Stimulated activated effector memory CD8-positive, alpha-beta T cell treated with anti-CD3 and anti-CD28 coated beads, Interleukin-12 subunit alpha, Interleukin-12 subunit beta, amount 100 ng/mL, for 72 hours (primary cell): ENCODE results near the gene ADARB1.

Experiments
- ATAC-seq: fragments of 150-1000 bp; cut with Tn5 transposase; 2 replicates; pipeline ENCODE4 v1.10.0; 2021
- DNase-seq, 2 donors: peaks; one replicate each; pipeline ENCODE4 v3.0.0; 2021 to 2022; ENCODE audit warnings: low spot score in 2 of 2
- H3K27ac Mint-ChIP-seq: one replicate; pipeline ENCODE4 v1.8.0; 2022; ENCODE audit warnings: mild to moderate bottlenecking, mixed read lengths
- H3K36me3 Mint-ChIP-seq: one replicate; pipeline ENCODE4 v1.8.0; 2022; ENCODE audit warnings: mild to moderate bottlenecking, mixed read lengths
- H3K4me1 Mint-ChIP-seq: one replicate; pipeline ENCODE4 v1.8.0; 2022; ENCODE audit warnings: mixed read lengths
- H3K4me3 Mint-ChIP-seq: one replicate; pipeline ENCODE4 v1.8.0; 2022; ENCODE audit warnings: mild to moderate bottlenecking, mixed read lengths
- H3K9me3 Mint-ChIP-seq: one replicate; pipeline ENCODE4 v1.8.0; 2022; ENCODE audit warnings: mixed read lengths

The ADARB1 gene

GRCh38 chr21:45033791-45034555 is 40.4 kb upstream of the ADARB1 start:
- Mint-ChIP-seq H3K9me3 (peaks cover 6% of the 10 kb centered on the region), H3K4me3 (no peak overlapping the region), H3K4me1 (no peaks in the 10 kb centered on the region), H3K27ac (no peak overlapping the region), H3K36me3 (no peaks in the 10 kb centered on the region)
- ATAC-seq (no peak), DNase-seq (no peak)

DNA sequence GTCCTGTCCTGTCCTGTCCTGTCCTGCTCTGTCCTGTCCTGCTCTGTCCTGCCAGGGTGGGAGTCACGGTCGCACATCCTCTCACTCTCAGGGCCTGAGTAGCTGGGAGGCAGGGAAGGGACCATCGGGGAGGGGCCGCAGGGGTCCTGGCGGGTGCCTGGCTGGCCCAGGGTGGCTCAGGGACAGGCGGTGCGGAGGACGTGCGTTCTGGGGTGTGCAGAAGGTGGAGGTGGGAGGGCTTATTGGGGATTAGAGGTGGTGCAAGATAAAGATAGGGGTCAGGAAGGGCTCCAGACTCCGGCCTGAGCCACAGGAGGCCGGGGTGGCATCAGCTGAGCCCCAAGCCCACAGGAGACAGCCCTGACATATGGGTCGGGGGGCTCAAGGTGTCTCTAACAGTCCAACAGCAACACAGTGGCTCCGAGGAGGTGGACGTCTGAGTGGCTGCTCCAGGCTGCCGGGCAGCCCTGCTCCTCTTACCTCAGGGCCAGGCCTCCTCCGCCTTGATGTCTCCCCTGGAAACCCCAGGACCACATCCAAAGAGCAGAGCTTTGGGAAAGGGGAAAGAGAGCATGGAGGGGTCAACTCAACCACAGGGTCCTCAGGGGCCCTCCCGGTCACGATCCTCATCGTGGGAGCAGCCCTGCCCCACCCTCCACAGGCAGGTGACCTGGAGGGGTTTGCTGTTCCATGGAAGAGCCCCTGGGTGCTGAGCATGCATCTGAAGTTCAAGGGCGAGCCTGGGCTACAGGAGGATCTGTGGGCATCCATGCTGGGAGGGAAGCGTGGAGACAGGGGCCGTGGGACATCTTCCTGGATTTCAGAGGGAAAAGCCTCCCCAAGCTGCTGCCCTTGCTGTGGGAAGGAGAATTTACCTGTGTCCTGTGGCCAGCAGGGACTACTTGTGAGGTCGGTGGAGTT is 39.6 kb upstream of the ADARB1 start:
- no peak overlapping the region for H3K27ac Mint-ChIP-seq
- H3K36me3 Mint-ChIP-seq, result no peaks in the 10 kb centered on the region
- no peak for ATAC-seq
- H3K4me3 Mint-ChIP-seq, result no peak overlapping the region
- H3K4me1 Mint-ChIP-seq, result no peaks in the 10 kb centered on the region
- DNase-seq, result no peak
- H3K9me3 Mint-ChIP-seq, result peaks cover 6% of the 10 kb centered on the region

DNA sequence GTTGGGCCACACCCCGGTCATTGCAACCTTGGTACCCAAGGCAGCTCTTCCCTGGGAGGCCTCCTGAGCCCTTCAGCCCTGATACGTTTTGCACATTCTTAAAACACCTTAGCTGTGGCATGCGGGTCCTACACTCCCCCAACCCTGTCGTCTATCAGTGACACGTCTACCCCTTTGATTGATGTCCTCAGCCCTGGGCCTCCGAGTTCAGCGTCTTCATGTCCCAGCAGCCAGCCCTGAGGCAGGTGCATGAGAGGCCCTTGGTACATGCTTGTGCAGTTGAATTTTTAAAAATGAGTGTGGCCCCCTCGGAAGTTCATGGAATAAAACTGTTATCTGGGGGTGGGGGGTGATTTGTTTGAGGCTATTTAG is 38.9 kb upstream of the ADARB1 start:
- Mint-ChIP-seq H3K4me3 (no peak overlapping the region), H3K9me3 (peaks cover 6% of the 10 kb centered on the region), H3K36me3 (no peaks in the 10 kb centered on the region), H3K4me1 (no peaks in the 10 kb centered on the region), H3K27ac (no peak overlapping the region)
- ATAC-seq (no peak), DNase-seq (no peak)

- DNase-seq, result no peak
- H3K36me3 Mint-ChIP-seq, result no peaks in the 10 kb centered on the region
- peaks cover 6% of the 10 kb centered on the region for H3K9me3 Mint-ChIP-seq
- ATAC-seq, result no peak
- H3K4me1 Mint-ChIP-seq, result no peaks in the 10 kb centered on the region
- no peak overlapping the region for H3K4me3 Mint-ChIP-seq
- H3K27ac Mint-ChIP-seq, result no peak overlapping the region
These were observed 37.8 kb upstream of the ADARB1 start for GRCh38 chr21:45036630-45037029.

DNA sequence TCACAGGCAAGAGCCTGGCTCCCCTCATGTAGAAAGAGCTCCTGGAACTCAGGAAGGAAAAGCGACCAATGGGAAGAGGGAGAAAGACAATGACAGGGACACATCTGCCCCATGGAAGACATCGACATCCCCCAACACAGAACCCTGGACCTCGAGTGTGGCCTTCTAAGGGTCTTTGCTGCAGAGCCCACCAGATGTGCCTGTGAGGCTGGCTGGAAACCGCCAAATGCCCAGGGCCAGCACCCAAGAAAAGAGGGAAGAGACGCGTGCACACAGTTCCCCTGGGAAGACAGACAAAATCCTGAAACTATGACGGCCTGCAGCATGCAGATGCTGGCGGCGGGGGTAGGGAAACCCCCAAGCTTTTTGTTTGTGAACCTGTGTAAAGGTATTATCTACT is 36.4 kb upstream of the ADARB1 start:
- H3K27ac Mint-ChIP-seq, result no peak overlapping the region
- no peaks in the 10 kb centered on the region for H3K36me3 Mint-ChIP-seq
- H3K9me3 Mint-ChIP-seq, result peaks cover 6% of the 10 kb centered on the region
- ATAC-seq (no peak), DNase-seq (no peak)
- H3K4me1 Mint-ChIP-seq, result peaks cover 6% of the 10 kb centered on the region
- H3K4me3 Mint-ChIP-seq, result no peak overlapping the region

DNA sequence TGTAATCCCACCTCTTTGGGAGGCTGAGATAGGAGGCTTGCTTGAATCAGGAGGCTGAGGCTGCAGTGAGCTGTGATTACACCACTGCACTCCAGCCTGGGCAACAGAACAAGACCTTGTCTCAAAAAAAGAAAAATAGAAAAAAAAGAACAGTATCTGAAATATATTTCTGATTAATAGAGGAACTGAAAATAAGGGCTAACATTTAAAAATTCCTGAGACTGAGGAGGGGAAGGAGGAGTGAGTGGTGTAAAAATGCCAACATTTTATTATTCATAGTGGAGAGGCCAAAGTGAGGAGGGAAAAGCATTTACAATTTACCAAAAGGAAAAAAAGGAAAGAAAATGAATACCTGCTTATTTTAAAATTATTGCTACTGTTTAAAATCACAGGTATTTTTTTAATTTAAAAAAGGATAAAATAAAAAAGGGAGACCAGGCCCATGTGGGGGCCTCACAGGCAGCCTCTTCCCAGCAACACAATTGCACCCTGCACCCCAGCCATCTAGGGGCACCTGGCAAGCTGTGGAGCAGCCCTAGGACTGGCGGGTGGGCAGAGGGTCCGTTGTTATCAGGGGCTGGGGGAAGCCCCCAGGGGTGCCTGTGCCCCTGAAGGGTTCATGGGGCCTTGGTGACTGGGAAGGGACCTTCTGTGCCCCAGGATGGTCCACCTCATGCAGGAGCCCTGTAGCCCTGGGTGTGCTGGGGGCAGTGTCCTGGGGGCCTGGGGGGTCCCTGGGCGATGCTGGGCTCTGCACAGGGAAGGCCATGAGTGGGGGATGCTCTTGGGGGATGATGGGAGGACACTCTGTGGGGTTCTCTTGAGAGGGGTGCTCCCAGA is 34.8 kb upstream of the ADARB1 start:
- no peak overlapping the region for H3K27ac Mint-ChIP-seq
- no peak overlapping the region for H3K4me3 Mint-ChIP-seq
- DNase-seq (no peak), ATAC-seq (peak; percentile 8)
- no peaks in the 10 kb centered on the region for H3K36me3 Mint-ChIP-seq
- H3K4me1 Mint-ChIP-seq, result peaks cover 6% of the 10 kb centered on the region
- peaks cover 6% of the 10 kb centered on the region for H3K9me3 Mint-ChIP-seq

DNA sequence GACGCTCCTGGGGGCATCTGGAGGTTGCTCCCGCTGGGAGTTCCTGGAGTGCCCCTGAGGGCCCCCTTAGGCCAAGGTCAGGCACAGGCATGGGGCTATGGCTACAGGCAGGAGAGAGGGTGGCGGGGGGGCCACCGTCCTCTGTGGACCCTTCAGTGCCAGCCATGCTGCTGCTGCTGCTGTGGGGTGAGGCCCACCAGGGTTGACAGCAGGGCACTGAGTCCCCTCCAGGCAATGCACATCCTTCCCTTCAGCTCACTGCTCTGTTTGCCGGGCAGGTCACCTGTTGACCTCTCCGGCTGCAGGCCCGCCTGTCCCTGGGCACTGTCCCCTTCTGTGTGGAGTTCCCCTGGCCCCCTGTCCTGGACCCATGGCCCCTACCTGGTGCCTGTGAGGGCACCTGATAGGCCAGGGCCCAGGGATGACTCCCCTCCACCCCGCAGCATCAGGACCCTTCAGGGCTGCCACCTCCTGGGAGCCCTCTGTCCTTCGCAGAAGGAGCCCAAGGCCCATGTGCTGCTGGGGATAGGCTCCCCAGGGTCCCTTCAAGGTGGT is 34.1 kb upstream of the ADARB1 start:
- Mint-ChIP-seq H3K9me3 (peaks cover 6% of the 10 kb centered on the region), H3K27ac (no peak overlapping the region), H3K4me1 (peaks cover 6% of the 10 kb centered on the region), H3K36me3 (no peaks in the 10 kb centered on the region), H3K4me3 (no peak overlapping the region)
- DNase-seq (no peak), ATAC-seq (peak; percentile 24)

GRCh38 chr21:45040739-45041138 is 33.6 kb upstream of the ADARB1 start:
- ATAC-seq (no peak), DNase-seq (no peak)
- Mint-ChIP-seq H3K27ac (no peak overlapping the region), H3K4me3 (no peak overlapping the region), H3K4me1 (peaks cover 6% of the 10 kb centered on the region), H3K9me3 (peaks cover 6% of the 10 kb centered on the region), H3K36me3 (no peaks in the 10 kb centered on the region)

DNA sequence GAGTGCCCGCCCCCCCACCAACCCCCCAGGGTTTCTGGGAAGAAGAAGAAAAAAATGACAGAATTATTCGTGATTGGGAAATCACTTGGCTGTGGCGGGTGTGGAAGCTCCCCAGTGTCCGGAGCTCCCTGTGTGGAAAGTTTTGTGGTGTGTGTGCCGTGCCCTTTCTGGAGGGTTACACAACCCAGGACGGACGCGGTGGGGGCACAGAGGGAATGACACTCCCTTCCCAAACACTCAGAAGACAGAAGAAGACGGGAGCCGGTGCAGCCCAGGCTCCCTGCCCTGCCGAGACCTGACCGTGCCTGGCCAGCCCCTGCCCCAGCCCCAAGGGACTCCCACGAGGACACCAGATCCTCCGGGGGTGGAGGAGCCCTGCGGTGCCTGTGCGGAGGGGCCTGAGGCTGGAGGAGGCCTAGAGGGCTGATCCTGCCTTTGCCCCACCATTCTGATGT is 33.0 kb upstream of the ADARB1 start:
- Mint-ChIP-seq H3K9me3 (peaks cover 3% of the 10 kb centered on the region), H3K27ac (no peak overlapping the region), H3K36me3 (no peaks in the 10 kb centered on the region), H3K4me3 (no peak overlapping the region), H3K4me1 (peaks cover 6% of the 10 kb centered on the region)
- ATAC-seq, result no peak
- no peak for DNase-seq

GRCh38 chr21:45041984-45042663 is 32.3 kb upstream of the ADARB1 start:
- ATAC-seq, result no peak
- Mint-ChIP-seq H3K4me1 (peaks cover 6% of the 10 kb centered on the region), H3K36me3 (no peaks in the 10 kb centered on the region), H3K27ac (no peak overlapping the region), H3K9me3 (peaks cover 3% of the 10 kb centered on the region), H3K4me3 (no peak overlapping the region)
- no peak for DNase-seq

DNA sequence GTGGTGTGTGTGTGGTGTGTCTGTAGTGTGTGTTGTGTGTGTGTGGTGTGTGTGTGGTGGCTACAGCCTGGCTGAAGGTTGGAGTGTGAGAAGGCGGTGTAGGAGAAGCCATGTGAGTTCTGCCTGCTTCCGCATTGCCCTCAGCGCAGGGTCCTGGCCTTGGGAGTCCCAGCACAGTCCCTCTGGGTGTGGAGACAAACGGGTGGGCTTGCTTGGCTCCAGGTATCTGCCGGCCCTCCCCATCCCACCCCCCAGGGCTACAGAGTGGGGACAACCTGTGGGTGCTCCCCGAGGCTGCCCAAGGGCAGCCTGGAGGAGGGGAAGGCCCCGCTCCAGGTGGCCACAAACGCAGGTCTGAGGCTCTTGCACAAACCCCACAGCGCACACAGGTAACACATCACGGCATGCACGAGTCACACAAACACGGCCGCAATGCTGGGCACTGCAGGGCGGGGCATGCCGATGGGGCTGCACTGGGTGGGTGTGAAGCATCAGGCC is 31.7 kb upstream of the ADARB1 start:
- H3K27ac Mint-ChIP-seq, result no peak overlapping the region
- H3K4me3 Mint-ChIP-seq, result no peak overlapping the region
- peaks cover 8% of the 10 kb centered on the region for H3K9me3 Mint-ChIP-seq
- ATAC-seq, result no peak
- DNase-seq, result no peak
- no peaks in the 10 kb centered on the region for H3K36me3 Mint-ChIP-seq
- peaks cover 6% of the 10 kb centered on the region for H3K4me1 Mint-ChIP-seq

- Mint-ChIP-seq H3K36me3 (no peaks in the 10 kb centered on the region), H3K4me1 (peaks cover 6% of the 10 kb centered on the region), H3K9me3 (peaks cover 8% of the 10 kb centered on the region), H3K4me3 (no peak overlapping the region), H3K27ac (no peak overlapping the region)
- ATAC-seq (no peak), DNase-seq (no peak)
These were observed 30.8 kb upstream of the ADARB1 start for GRCh38 chr21:45043541-45044020.

GRCh38 chr21:45045481-45045880 is 28.9 kb upstream of the ADARB1 start:
- Mint-ChIP-seq H3K9me3 (peaks cover 8% of the 10 kb centered on the region), H3K4me1 (peaks cover 6% of the 10 kb centered on the region), H3K27ac (no peak overlapping the region), H3K36me3 (no peaks in the 10 kb centered on the region), H3K4me3 (no peak overlapping the region)
- ATAC-seq (no peak), DNase-seq (no peak)

DNA sequence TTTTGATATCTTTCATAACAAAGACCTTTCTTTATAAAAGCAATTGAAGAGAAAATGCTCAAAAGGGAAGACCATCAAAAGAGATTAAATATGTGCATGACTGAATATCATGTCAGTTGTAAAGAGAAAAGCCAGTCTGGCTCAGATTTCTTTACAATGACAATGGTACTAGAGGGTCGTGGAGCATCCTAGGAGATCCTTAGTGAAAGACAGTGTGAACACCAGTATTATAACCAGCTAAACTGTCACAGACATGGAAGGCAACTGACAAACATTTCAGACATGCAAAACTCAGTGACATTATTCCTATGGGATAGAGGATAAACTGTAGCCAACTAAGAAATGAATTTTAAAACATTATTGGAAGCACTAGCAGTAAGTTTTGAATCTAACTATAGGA is 27.1 kb upstream of the ADARB1 start:
- H3K36me3 Mint-ChIP-seq, result no peaks in the 10 kb centered on the region
- no peak overlapping the region for H3K4me3 Mint-ChIP-seq
- DNase-seq, result no peak
- H3K9me3 Mint-ChIP-seq, result peaks cover 8% of the 10 kb centered on the region
- peaks cover 2% of the 10 kb centered on the region for H3K4me1 Mint-ChIP-seq
- H3K27ac Mint-ChIP-seq, result no peak overlapping the region
- ATAC-seq, result no peak
